NB4 (cell line): ENCODE results near the gene GALNT17.

Source experiments
- DNase-seq: peaks from one replicate; pipeline ENCODE4 v3.0.0; 2010; ENCODE audit warnings: low read depth
- H3K4me3 ChIP-seq: one replicate; pipeline ENCODE4 v1.5.1; 2011; ENCODE audit warnings: mild to moderate bottlenecking, low read depth, low read length, moderate library complexity
- CTCF ChIP-seq: IDR thresholded peaks from one replicate; pipeline ENCODE4 v1.5.1; 2012; ENCODE audit warnings: low read depth, low read length
- MAX ChIP-seq: IDR thresholded peaks from 2 replicates; pipeline ENCODE4 v1.6.1; 2011; ENCODE audit warnings: low read depth, low read length
- MYC ChIP-seq: IDR thresholded peaks from 2 replicates; pipeline ENCODE4 v1.6.1; 2011; ENCODE audit warnings: low read depth, low read length
- POLR2A ChIP-seq: IDR thresholded peaks from 2 replicates; pipeline ENCODE4 v1.6.1; 2011; ENCODE audit warnings: mild to moderate bottlenecking; ENCODE audit not compliant: insufficient read length; ENCODE audit errors: extremely low read depth

GALNT17 gene

GRCh38 chr7:71486856-71487628 is 355.1 kb downstream of the GALNT17 start:
- TF ChIP-seq MYC (no peak), CTCF (no peak), POLR2A (no peak), MAX (no peak)
- DNase-seq: peak; percentile 36
- no peak overlapping the region for H3K4me3 ChIP-seq

GRCh38 chr7:71488308-71488707 is 356.4 kb downstream of the GALNT17 start:
- TF ChIP-seq CTCF (no peak), MYC (no peak), MAX (no peak), POLR2A (no peak)
- no peak for DNase-seq

GRCh38 chr7:71491336-71491735 is 359.4 kb downstream of the GALNT17 start:
- DNase-seq: no peak
- TF ChIP-seq MAX: no peak
- TF ChIP-seq CTCF: no peak
- TF ChIP-seq POLR2A: no peak
- no peak for TF ChIP-seq MYC
- H3K4me3 ChIP-seq: no peak overlapping the region

More at GRCh38 chr7:71488308-71488707, 356.4 kb downstream of the GALNT17 start:
- H3K4me3 ChIP-seq: no peak overlapping the region

GRCh38 chr7:71495828-71496227 is 363.9 kb downstream of the GALNT17 start:
- no peak for TF ChIP-seq POLR2A
- no peak for TF ChIP-seq CTCF
- no peak for TF ChIP-seq MYC
- no peak for TF ChIP-seq MAX
- no peak for DNase-seq
- no peak overlapping the region for H3K4me3 ChIP-seq

GRCh38 chr7:71497256-71497946 is 365.5 kb downstream of the GALNT17 start:
- no peak for DNase-seq
- no peak overlapping the region for H3K4me3 ChIP-seq
- no peak for TF ChIP-seq POLR2A
- no peak for TF ChIP-seq CTCF
- TF ChIP-seq MYC: no peak
- TF ChIP-seq MAX: no peak
